ENCODE results near the gene OR1J2.

- TF ChIP-seq POLR2AphosphoS5 (IDR thresholded peaks at IDR 0.05; ENCODE audit: borderline replicate concordance, low read depth, low read length), result no peak
- TF ChIP-seq EZH2 (IDR thresholded peaks at IDR 0.05), result no peak
- no peak for TF ChIP-seq FOXP2 (optimal IDR thresholded peaks at IDR 0.05; ENCODE audit: control extremely low read depth, extremely low read length, insufficient read depth)
These were observed 41.9 kb upstream of the OR1J2 start for GRCh38 chr9:122468735-122469134.
